A549 (cell line): ENCODE results near the gene USP38. TPM values are rescaled to one million over a fixed set of nuclear protein-coding genes. Genes with fewer than 3 reads are reported as not detected.

Experiments
- ATAC-seq, 2 experiments: fragments of 200-7000 bp in 1 of 2; fragments of >200 bp in 1 of 2; cut with Nextera tagmentation in 1 of 2; cut with Tn5 transposase in 1 of 2; 3 replicates each; pipeline versions ENCODE4 v1.8.0 to v1.9.1; 2018 to 2020; ENCODE audit warnings: mild to moderate bottlenecking in 1 of 2, moderate library complexity in 1 of 2
- CTCF ChIA-PET: fragments of 300-600 bp; sonication (Branson Sonifier 250); formaldehyde crosslinking; extraction: SDS; loops from one replicate; lab custom pipeline; 2021; ENCODE audit warnings: antibody characterized with exemption, inconsistent platforms; lab: Yijun Ruan, JAX
- POLR2A ChIA-PET: fragments of 350-600 bp; formaldehyde crosslinking; extraction: SDS; loops from one replicate; lab custom pipeline; 2021; ENCODE audit warnings: antibody characterized with exemption, inconsistent platforms; lab: Yijun Ruan, JAX
- DNase-seq, 2 experiments: peaks; one replicate each; pipeline versions ENCODE4 v3.0.0 to v3.0.0-alpha.2; 2011 to 2016; ENCODE audit warnings: low read depth in 1 of 2, low spot score in 1 of 2
- FAIRE-seq: peaks from 2 replicates; lab custom pipeline; 2011; peaks lifted over from hg19 to GRCh38; lab: Jason Lieb, UNC
- H3K27ac ChIP-seq, 2 experiments: fragments of >200 bp; sonication (Bioruptor Twin); formaldehyde crosslinking; 3 replicates each; pipeline ENCODE4 v1.5.1; 2016 to 2017
- H3K4me1 ChIP-seq: fragments of >200 bp; sonication (Bioruptor Twin); formaldehyde crosslinking; 3 replicates; pipeline ENCODE4 v1.6.1; 2016
- H3K4me2 ChIP-seq: fragments of >200 bp; sonication (Bioruptor Twin); formaldehyde crosslinking; 3 replicates; pipeline ENCODE4 v1.6.1; 2016
- H3K4me3 ChIP-seq: fragments of >200 bp; sonication (Bioruptor Twin); formaldehyde crosslinking; 3 replicates; pipeline ENCODE4 v1.5.1; 2016
- H3K9me3 ChIP-seq: fragments of >200 bp; sonication (Bioruptor Twin); formaldehyde crosslinking; 3 replicates; pipeline ENCODE4 v1.6.1; 2016
- CBX2 ChIP-seq: fragments of 200-600 bp; sonication (generic); IDR thresholded peaks from 2 replicates; pipeline ENCODE4 v1.6.1; 2016; ENCODE audit warnings: low read depth, mild to moderate bottlenecking, borderline replicate concordance
- CBX8 ChIP-seq: fragments of 200-600 bp; sonication (generic); IDR thresholded peaks from 2 replicates; pipeline ENCODE4 v1.6.1; 2016
- CEBPB ChIP-seq, 2 experiments: fragments of >200 bp in 1 of 2; sonication (Bioruptor Twin) in 1 of 2; formaldehyde crosslinking in 1 of 2; IDR thresholded peaks; 2 replicates each; pipeline ENCODE4 v1.6.1; 2012 to 2016
- ESRRA ChIP-seq: fragments of 150-350 bp; IDR thresholded peaks from 2 replicates; pipeline ENCODE4 v1.6.1; 2014; ENCODE audit warnings: mild to moderate bottlenecking, low read length, borderline replicate concordance
- FOSL2 ChIP-seq, 2 experiments: fragments of 450-650 bp in 1 of 2; fragments of >200 bp in 1 of 2; sonication (Bioruptor Twin) in 1 of 2; formaldehyde crosslinking; IDR thresholded peaks; 2 replicates each; pipeline versions ENCODE4 v1.5.0 to v1.6.1; 2016 to 2020; ENCODE audit warnings: mild to moderate bottlenecking in 1 of 2, moderate library complexity in 1 of 2
- MAFK ChIP-seq: fragments of 450-650 bp; IDR thresholded peaks from 2 replicates; pipeline ENCODE4 v1.6.1; 2014; ENCODE audit not compliant: partially characterized antibody
- NFE2L2 ChIP-seq: fragments of 150-350 bp; conservative IDR thresholded peaks from 2 replicates; pipeline ENCODE4 v1.6.1; 2014; ENCODE audit warnings: low read length
- NPAS2 ChIP-seq: fragments of 250-450 bp; sonication (Bioruptor Pico); IDR thresholded peaks from 2 replicates; pipeline ENCODE4 v1.8.0; 2022; ENCODE audit warnings: mild to moderate bottlenecking, moderate library complexity, borderline replicate concordance
- POLR2AphosphoS2 ChIP-seq: conservative IDR thresholded peaks from 2 replicates; pipeline ENCODE4 v1.6.1; 2012; ENCODE audit warnings: low read length, improper control_type of control experiment, inconsistent platforms
- RFX5 ChIP-seq: fragments of 450-650 bp; IDR thresholded peaks from 2 replicates; pipeline ENCODE4 v1.7.1; 2014; ENCODE audit warnings: antibody characterized with exemption, mild to moderate bottlenecking, moderate library complexity
- SMC3 ChIP-seq: fragments of >200 bp; sonication (Bioruptor Twin); formaldehyde crosslinking; IDR thresholded peaks from 3 replicates; pipeline ENCODE4 v1.6.1; 2018; ENCODE audit warnings: inconsistent platforms
- TP53 ChIP-seq: fragments of 250-450 bp; sonication (Bioruptor Pico); IDR thresholded peaks from 2 replicates; pipeline ENCODE4 v1.5.0; 2021; ENCODE audit warnings: mild to moderate bottlenecking, moderate library complexity
- ZFP36 ChIP-seq: fragments of 450-650 bp; IDR thresholded peaks from 2 replicates; pipeline ENCODE4 v1.6.1; 2014; ENCODE audit warnings: borderline replicate concordance; ENCODE audit not compliant: partially characterized antibody
- ZSCAN20 ChIP-seq: fragments of 250-450 bp; sonication (Bioruptor Pico); IDR thresholded peaks from 2 replicates; pipeline ENCODE4 v1.8.0; 2022; ENCODE audit warnings: mild to moderate bottlenecking, moderate library complexity
- WGBS: methylation state at CpG from one replicate; pipeline ENCODE4 v1.1.6; 2017; ENCODE audit errors: missing lambda C conversion rate; 5-methylcytosine and 5-hydroxymethylcytosine counted together
- polyA plus RNA-seq, 4 experiments: library from polyadenylated mRNA; depleted of rRNA in 3 of 4; stranded (reverse); fragments of >200 nt; fragmentation: RNase III in 1 of 4; extraction: RNeasy Plus Mini Kit Qiagen cat#74134 plus additional on column Dnase treatment in 1 of 4; gene quantifications; 2 replicates in 3 of 4; 3 replicates in 1 of 4; pipeline ENCODE4 v1.2.3, GENCODE V29; 2011 to 2017
- TF ChIP-seq, protein P1 (sequence below): fragments of 250-450 bp; sonication (Bioruptor Pico); IDR thresholded peaks from 2 replicates; pipeline ENCODE4 v1.5.0; 2021; ENCODE audit warnings: mild to moderate bottlenecking, moderate library complexity, borderline replicate concordance
- TF ChIP-seq, protein P2 (sequence below): fragments of >200 bp; sonication (Bioruptor Twin); formaldehyde crosslinking; IDR thresholded peaks from 3 replicates; pipeline ENCODE4 v1.5.1; 2016
- TF ChIP-seq, protein P3 (sequence below): fragments of 250-450 bp; sonication (Bioruptor Pico); IDR thresholded peaks from 2 replicates; pipeline ENCODE4 v1.5.0; 2020; ENCODE audit warnings: low read depth, mild to moderate bottlenecking, moderate library complexity
- TF ChIP-seq, protein P4 (sequence below): fragments of >200 bp; sonication (Bioruptor Twin); formaldehyde crosslinking; IDR thresholded peaks from 2 replicates; pipeline ENCODE4 v1.6.1; 2016
- TF ChIP-seq, protein P5 (sequence below): fragments of 150-350 bp; IDR thresholded peaks from 2 replicates; pipeline ENCODE4 v1.6.1; 2014; ENCODE audit warnings: low read depth, mild to moderate bottlenecking, low read length
- TF ChIP-seq, protein P6 (sequence below): fragments of >200 bp; sonication (Bioruptor Twin); formaldehyde crosslinking; IDR thresholded peaks from 3 replicates; pipeline ENCODE4 v1.6.1; 2016

The USP38 gene
- polyA plus RNA-seq, 2 of the 4 experiments (the other 2 are of a cell fraction), result 5.6 to 10.9 TPM

DNA sequence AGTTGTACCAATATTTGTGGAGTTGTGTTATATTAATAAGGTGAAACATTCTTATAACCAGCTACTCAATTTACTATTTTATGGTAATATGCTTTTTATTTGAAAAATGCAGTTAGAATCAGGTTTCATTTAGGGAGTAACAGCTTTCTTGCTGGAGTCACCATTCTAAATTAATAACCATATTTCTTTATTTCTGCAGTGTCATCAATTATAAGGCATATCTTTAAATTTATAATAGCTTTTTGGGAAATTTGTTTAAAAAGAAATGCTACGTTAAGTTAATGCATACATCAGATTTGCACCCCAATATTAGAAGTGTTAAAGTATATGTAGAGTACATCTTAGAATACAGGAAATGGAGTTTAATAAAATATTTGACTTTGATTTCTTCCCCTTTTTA lies 18.9 kb downstream of the USP38 start:
- ATAC-seq, result no peak
- no peak for FAIRE-seq
- ChIA-PET CTCF (interaction anchor here (1.1 kb wide), 1 partner anchor 299 kb away, joined by 3 read pairs; no protein-coding TSS in a partner anchor), POLR2A (no interaction called here)
- H3K9me3 ChIP-seq, result no peaks in the 10 kb centered on the region
- TF ChIP-seq, protein P1, sequence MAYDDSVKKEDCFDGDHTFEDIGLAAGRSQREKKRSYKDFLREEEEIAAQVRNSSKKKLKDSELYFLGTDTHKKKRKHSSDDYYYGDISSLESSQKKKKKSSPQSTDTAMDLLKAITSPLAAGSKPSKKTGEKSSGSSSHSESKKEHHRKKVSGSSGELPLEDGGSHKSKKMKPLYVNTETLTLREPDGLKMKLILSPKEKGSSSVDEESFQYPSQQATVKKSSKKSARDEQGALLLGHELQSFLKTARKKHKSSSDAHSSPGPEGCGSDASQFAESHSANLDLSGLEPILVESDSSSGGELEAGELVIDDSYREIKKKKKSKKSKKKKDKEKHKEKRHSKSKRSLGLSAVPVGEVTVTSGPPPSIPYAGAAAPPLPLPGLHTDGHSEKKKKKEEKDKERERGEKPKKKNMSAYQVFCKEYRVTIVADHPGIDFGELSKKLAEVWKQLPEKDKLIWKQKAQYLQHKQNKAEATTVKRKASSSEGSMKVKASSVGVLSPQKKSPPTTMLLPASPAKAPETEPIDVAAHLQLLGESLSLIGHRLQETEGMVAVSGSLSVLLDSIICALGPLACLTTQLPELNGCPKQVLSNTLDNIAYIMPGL (CRISPR knock-in tag), result no peak
- TF ChIP-seq MAFK, result peak; percentile 81
- 84% methylated on average over 1 of the region's 1 CpG for WGBS
- H3K27ac ChIP-seq, result no peak overlapping the region
- no peak overlapping the region for H3K4me2 ChIP-seq
- no peak overlapping the region for H3K4me3 ChIP-seq
- no peaks in the 10 kb centered on the region for H3K4me1 ChIP-seq
- DNase-seq, result no peak

DNA sequence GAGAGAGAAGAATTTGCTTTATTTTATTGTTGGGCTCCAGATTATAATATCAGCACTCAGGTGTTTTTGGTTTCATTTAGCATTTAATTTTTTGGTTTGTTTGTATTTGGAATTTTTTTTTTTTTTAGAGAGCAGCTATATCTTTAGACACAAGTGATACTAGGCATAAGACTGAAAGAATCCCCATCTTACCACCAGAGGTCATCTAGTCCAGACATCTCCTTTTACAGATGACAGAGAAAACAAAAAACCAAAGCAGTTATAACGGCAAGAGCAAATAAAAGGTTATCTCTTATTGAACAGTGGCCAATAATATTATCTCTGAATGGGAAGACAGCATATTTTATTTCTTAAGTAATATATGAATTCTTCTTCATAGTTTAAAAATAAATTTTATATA lies 22.8 kb downstream of the USP38 start:
- no peak overlapping the region for H3K4me3 ChIP-seq
- ChIA-PET CTCF (no interaction called here), POLR2A (no interaction called here)
- no peaks in the 10 kb centered on the region for H3K4me1 ChIP-seq
- no peaks in the 10 kb centered on the region for H3K9me3 ChIP-seq
- ATAC-seq, result peak; percentile 51 to 62; a peak in 2 of 6 replicates
- no peak overlapping the region for H3K27ac ChIP-seq
- H3K4me2 ChIP-seq, result no peak overlapping the region
- peak in 1 of 2 experiments; percentile 26 for DNase-seq
- TF ChIP-seq, protein P2, sequence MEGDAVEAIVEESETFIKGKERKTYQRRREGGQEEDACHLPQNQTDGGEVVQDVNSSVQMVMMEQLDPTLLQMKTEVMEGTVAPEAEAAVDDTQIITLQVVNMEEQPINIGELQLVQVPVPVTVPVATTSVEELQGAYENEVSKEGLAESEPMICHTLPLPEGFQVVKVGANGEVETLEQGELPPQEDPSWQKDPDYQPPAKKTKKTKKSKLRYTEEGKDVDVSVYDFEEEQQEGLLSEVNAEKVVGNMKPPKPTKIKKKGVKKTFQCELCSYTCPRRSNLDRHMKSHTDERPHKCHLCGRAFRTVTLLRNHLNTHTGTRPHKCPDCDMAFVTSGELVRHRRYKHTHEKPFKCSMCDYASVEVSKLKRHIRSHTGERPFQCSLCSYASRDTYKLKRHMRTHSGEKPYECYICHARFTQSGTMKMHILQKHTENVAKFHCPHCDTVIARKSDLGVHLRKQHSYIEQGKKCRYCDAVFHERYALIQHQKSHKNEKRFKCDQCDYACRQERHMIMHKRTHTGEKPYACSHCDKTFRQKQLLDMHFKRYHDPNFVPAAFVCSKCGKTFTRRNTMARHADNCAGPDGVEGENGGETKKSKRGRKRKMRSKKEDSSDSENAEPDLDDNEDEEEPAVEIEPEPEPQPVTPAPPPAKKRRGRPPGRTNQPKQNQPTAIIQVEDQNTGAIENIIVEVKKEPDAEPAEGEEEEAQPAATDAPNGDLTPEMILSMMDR, result peak; percentile 22; the same call in 1 of the 3 replicates
- no peak for TF ChIP-seq NPAS2 (CRISPR knock-in tag)
- WGBS, result 20% methylated on average over 1 of the region's 1 CpG
- FAIRE-seq, result no peak

DNA sequence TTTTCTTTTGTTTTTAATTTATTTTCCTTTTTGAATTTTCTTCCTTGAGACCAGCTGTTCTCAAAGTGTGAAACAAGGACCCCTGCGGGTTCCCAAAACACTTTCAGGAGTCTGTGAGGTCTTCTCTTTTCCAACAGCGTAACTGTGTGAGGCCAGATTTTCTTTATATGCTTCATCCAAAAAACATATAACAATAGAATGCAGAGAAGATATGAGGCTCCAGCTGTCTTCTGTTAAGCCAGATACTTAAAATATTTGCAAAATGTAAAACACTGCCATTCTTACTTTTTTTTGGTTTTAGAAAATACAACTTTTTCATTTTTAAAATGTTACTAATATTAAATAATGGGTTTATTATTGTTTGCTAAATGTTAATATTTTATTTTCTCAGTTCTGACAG lies 27.8 kb downstream of the USP38 start:
- no peak for ATAC-seq
- H3K4me1 ChIP-seq, result no peaks in the 10 kb centered on the region
- H3K4me2 ChIP-seq, result no peak overlapping the region
- no peaks in the 10 kb centered on the region for H3K9me3 ChIP-seq
- H3K4me3 ChIP-seq, result no peak overlapping the region
- ChIA-PET CTCF (interaction anchor here (1.5 kb wide), 1 partner anchor 19 kb away, joined by 4 read pairs; no protein-coding TSS in a partner anchor), POLR2A (no interaction called here)
- H3K27ac ChIP-seq, result no peak overlapping the region
- no peak for FAIRE-seq
- 73% methylated on average over 2 of the region's 2 CpGs for WGBS
- DNase-seq, result no peak
- TF ChIP-seq, protein P3, sequence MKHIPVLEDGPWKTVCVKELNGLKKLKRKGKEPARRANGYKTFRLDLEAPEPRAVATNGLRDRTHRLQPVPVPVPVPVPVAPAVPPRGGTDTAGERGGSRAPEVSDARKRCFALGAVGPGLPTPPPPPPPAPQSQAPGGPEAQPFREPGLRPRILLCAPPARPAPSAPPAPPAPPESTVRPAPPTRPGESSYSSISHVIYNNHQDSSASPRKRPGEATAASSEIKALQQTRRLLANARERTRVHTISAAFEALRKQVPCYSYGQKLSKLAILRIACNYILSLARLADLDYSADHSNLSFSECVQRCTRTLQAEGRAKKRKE (CRISPR knock-in tag), result no peak
- TF ChIP-seq FOSL2 (IDR thresholded peaks at IDR 0.05) (no peak), FOSL2 (CRISPR knock-in tag; IDR thresholded peaks at IDR 0.05) (no peak), RFX5 (no peak), ZFP36 (no peak), NPAS2 (CRISPR knock-in tag) (no peak), TP53 (CRISPR knock-in tag) (no peak), SMC3 (no peak), POLR2AphosphoS2 (no peak), CBX2 (no peak), NFE2L2 (no peak), ZSCAN20 (CRISPR knock-in tag) (no peak), CEBPB (IDR thresholded peaks at IDR 0.05) (no peak), CBX8 (no peak), ESRRA (no peak)
- TF ChIP-seq, protein P4, sequence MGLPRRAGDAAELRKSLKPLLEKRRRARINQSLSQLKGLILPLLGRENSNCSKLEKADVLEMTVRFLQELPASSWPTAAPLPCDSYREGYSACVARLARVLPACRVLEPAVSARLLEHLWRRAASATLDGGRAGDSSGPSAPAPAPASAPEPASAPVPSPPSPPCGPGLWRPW, result no peak
- TF ChIP-seq, protein P5, sequence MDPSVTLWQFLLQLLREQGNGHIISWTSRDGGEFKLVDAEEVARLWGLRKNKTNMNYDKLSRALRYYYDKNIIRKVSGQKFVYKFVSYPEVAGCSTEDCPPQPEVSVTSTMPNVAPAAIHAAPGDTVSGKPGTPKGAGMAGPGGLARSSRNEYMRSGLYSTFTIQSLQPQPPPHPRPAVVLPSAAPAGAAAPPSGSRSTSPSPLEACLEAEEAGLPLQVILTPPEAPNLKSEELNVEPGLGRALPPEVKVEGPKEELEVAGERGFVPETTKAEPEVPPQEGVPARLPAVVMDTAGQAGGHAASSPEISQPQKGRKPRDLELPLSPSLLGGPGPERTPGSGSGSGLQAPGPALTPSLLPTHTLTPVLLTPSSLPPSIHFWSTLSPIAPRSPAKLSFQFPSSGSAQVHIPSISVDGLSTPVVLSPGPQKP, result no peak
- TF ChIP-seq, protein P1 (CRISPR knock-in tag), result no peak
- TF ChIP-seq, protein P6, sequence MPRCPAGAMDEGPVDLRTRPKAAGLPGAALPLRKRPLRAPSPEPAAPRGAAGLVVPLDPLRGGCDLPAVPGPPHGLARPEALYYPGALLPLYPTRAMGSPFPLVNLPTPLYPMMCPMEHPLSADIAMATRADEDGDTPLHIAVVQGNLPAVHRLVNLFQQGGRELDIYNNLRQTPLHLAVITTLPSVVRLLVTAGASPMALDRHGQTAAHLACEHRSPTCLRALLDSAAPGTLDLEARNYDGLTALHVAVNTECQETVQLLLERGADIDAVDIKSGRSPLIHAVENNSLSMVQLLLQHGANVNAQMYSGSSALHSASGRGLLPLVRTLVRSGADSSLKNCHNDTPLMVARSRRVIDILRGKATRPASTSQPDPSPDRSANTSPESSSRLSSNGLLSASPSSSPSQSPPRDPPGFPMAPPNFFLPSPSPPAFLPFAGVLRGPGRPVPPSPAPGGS, result no peak
- TF ChIP-seq, protein P2, result no peak
